Rectal smooth muscle tissue (tissue), 1 donor: ENCODE results near the gene CACNA2D3.

Experiments used
- H3K27ac ChIP-seq: one replicate; pipeline ENCODE4 v1.7.0; 2013; ENCODE audit warnings: low read depth, low read length, inconsistent platforms
- H3K27me3 ChIP-seq: one replicate; pipeline ENCODE4 v1.7.0; 2013; ENCODE audit warnings: low read length; ENCODE audit not compliant: control insufficient read depth, insufficient read depth
- H3K36me3 ChIP-seq: one replicate; pipeline ENCODE4 v1.7.0; 2013; ENCODE audit warnings: low read length; ENCODE audit not compliant: control insufficient read depth, insufficient read depth
- H3K4me1 ChIP-seq: one replicate; pipeline ENCODE4 v1.7.0; 2013; ENCODE audit warnings: low read length; ENCODE audit not compliant: control insufficient read depth, insufficient read depth
- H3K4me3 ChIP-seq: one replicate; pipeline ENCODE4 v1.7.0; 2013; ENCODE audit warnings: low read length
- H3K9ac ChIP-seq: one replicate; pipeline ENCODE4 v1.7.0; 2013; ENCODE audit warnings: low read length

Gene CACNA2D3

DNA sequence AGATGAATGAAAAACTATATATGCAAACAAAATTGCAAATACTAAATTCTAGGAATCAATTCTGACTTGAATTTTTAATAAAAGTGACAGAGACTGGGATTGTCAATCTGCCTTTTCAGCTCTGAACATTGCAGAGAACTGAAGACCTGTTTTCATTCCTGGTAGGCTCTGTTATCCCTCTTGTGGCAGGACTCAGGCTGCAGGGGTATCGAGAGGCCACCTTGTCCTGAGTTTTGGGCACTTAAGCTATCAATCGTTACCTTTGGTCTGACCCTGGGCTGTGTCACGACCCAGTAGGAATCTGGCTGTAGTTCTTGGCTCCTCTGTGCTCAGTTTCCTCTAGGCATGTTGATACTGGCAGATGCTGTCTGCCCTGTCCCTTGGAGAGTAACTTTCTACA is 238.0 kb downstream of the CACNA2D3 start:
- H3K9ac ChIP-seq: no peak overlapping the region
- no peaks in the 10 kb centered on the region for H3K36me3 ChIP-seq
- H3K4me3 ChIP-seq: no peak overlapping the region
- peaks cover 20% of the 10 kb centered on the region for H3K4me1 ChIP-seq
- H3K27me3 ChIP-seq: no peaks in the 10 kb centered on the region
- H3K27ac ChIP-seq: no peak overlapping the region

DNA sequence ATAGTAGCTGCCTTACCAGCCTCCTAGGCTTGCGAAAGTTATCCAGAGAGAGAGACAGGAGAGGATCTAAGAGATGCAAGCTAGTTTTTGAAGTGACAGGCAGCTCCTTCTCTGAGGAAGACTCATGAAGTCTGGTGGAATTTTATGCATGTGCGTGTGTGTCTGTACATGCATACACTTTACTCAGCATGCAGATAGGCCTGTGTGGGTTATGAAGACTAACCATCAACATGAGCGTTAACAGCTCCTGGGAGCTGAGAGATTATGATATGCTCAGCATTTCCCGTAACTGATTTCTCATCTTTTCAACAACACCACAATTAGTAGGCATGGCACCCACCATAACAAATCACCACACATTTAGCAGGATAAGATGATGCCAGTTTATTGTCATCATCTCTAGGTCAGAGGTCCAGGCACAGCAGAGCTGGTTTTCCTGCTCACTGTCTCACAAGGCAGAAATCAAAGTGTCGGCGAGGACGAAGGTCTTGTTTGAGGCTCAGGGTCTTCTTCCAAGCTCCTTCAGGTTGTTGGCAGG is 239.5 kb downstream of the CACNA2D3 start:
- Histone ChIP-seq H3K4me1 (peaks cover 13% of the 10 kb centered on the region), H3K36me3 (no peaks in the 10 kb centered on the region), H3K9ac (no peak overlapping the region), H3K27ac (no peak overlapping the region), H3K27me3 (no peaks in the 10 kb centered on the region), H3K4me3 (no peak overlapping the region)

DNA sequence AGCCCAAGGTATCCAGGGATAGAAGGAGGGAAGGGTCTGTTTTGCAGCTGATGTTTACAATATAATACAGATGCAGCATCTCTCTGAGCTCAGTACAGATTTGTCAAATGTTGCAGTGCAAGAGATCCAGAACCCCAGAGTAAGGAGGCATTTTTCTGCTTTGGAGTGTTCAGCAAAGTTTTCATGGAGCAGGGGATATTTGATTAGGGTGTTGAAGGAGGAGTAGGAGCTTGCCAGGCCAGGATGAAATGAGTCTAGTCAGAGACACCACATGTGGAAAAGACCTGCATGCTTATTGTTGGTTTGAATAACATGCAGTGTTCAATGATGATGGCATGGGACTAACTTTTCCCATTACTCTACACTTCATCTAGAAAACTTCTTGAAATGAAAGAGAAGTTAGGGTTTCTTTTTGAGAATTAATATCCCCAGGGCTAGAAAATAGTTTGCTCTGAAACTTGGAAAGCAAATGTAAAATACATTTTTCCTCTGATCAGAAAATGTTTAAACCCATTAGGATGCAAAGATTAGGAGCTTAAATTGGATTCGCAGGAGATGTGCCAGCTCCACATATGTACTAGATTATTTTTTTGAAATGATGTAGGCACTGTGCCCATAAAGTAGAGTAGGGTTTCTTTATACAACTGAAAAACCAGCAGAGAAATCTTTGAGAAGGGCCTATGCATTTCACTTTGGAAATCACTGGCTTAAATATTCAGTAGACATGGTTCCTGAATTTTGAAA is 243.8 kb downstream of the CACNA2D3 start:
- no peaks in the 10 kb centered on the region for H3K27me3 ChIP-seq
- H3K9ac ChIP-seq: no peak overlapping the region
- H3K36me3 ChIP-seq: no peaks in the 10 kb centered on the region
- no peak overlapping the region for H3K4me3 ChIP-seq
- no peak overlapping the region for H3K27ac ChIP-seq
- no peaks in the 10 kb centered on the region for H3K4me1 ChIP-seq

DNA sequence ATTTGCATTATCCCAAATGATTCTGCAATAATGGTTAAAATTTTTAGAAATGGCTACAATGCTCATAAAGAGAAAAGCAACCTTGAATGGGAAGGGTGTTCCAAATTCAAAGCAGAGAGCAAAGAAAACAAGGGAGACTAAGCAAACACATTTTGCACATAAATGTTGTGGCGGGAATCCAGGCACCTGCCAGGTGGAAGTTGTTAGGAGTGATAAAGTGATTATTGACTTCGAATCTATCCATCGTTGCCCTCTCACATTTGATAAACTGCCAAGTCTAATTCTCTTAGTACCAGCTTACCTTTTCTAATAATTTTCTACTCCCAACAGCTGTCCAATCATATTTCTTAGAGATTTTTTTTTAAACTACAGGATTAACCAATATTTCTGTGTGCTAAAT is 244.5 kb downstream of the CACNA2D3 start:
- no peaks in the 10 kb centered on the region for H3K4me1 ChIP-seq
- H3K27ac ChIP-seq: no peak overlapping the region
- no peak overlapping the region for H3K4me3 ChIP-seq
- H3K27me3 ChIP-seq: no peaks in the 10 kb centered on the region
- no peaks in the 10 kb centered on the region for H3K36me3 ChIP-seq
- no peak overlapping the region for H3K9ac ChIP-seq

DNA sequence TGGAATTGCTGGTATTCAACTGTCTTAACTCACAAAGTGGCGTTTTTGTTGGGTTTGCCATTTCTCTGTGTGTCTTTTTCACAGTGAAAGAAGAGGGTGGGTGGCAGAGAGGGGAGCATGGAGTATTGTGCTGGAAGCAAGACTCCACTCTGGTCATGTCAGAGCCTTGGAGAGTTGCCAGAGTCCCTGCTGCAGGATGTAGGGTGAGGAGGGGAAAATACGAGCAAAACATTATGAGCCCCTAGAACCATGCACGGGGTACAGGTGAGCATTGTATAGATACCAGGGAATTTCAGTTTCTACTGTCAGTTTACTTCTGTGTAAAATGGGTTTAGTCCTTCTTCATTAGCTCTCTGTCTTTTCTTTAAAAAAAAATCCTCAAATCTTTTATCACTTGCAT is 249.9 kb downstream of the CACNA2D3 start:
- Histone ChIP-seq H3K27me3 (no peaks in the 10 kb centered on the region), H3K27ac (no peak overlapping the region), H3K4me3 (no peak overlapping the region), H3K36me3 (no peaks in the 10 kb centered on the region), H3K9ac (no peak overlapping the region), H3K4me1 (no peaks in the 10 kb centered on the region)

DNA sequence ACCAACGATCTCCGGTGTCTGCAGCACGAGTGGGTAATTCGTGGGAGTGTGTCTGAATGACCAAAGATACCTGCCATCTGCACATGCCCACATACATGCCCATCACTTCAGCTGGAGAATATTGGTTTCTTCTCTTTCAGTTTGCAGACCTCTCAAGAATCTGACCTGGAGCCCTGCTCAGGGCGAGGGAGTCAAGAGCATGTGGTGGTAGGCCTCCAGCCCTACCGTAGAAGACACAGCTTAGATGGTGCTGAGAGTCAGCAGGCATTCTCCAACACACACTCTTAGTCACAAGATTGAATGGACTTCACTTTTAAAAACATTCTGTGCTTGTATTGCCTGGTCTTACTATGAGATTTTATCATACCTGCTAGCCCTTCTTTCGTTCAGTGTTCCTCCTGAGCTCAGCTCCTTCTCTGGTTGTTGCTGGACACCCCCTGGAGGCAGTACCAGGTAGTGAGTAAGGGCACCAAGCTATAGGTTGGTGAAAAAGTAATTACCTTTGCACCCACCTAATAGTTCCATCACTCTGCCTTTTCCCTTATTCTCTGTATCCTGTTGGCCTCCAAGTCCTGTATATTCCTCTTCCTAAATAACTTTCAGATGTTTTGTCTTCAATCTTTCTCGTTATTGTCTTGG is 252.0 kb downstream of the CACNA2D3 start:
- no peaks in the 10 kb centered on the region for H3K27me3 ChIP-seq
- no peak overlapping the region for H3K4me3 ChIP-seq
- no peaks in the 10 kb centered on the region for H3K36me3 ChIP-seq
- no peaks in the 10 kb centered on the region for H3K4me1 ChIP-seq
- H3K27ac ChIP-seq: no peak overlapping the region
- no peak overlapping the region for H3K9ac ChIP-seq

DNA sequence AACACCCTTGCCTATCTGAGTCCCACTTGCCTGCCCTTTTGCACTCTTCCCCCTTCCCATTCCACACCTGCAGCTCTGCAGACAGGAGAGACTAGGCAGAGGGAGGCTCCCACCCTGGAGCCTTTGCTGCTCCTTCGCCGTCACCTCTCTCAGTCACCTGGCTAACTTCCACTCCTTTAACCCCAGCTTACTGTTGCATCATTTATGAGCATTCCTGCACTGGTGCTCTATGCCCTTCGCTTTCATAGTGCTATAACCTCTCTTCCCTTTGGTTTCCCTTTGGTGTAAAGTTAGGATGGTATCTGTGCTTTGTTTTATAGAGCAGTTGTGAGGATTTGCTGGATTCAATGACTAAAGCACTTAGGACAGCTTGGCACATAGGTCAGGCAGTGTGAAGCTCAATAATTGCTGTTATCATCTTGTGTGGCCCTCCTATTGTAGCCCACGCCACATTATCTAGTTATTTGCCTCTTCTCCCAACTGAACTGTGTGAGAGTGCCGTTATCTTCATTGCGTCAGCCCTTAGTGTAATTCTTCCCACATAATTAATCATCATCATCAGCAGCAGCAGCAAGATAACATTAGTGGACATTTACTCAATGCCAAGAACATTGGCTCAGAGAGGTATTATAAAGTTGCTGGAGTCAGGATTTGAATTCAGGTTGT is 253.9 kb downstream of the CACNA2D3 start:
- no peaks in the 10 kb centered on the region for H3K36me3 ChIP-seq
- no peak overlapping the region for H3K9ac ChIP-seq
- no peak overlapping the region for H3K4me3 ChIP-seq
- H3K27me3 ChIP-seq: peaks cover 3% of the 10 kb centered on the region
- H3K27ac ChIP-seq: no peak overlapping the region
- no peaks in the 10 kb centered on the region for H3K4me1 ChIP-seq

DNA sequence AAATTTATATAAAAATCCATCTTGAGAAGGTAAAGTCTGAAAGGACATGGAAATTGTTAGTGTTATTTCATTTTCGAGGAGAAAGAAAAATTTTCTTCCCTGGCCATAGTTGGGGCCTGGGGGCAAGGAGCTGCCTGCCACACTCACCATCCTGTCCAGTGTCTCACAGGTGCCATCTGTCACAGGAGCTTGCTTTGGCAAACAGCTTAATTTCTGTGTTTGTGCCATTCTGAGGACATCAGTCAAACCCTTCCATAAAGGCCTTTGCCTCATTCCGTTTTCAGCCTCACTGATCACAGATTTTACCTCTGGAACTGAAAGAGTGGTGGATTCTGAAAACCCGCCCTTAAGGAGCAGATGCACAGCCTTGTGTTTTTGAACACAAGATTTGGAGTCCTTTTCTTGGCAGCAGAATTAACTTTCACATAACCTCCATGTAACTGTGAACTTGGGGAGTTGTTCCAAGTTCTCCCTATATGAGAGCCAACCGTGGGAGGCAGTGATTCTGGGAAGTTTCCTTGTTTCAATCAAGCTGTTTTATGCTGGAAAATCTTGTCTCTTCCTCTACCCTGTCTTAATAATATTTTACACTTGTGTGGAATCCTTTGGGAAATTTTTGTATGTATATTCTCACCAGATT is 254.7 kb downstream of the CACNA2D3 start:
- Histone ChIP-seq H3K9ac (no peak overlapping the region), H3K27ac (no peak overlapping the region), H3K4me1 (no peaks in the 10 kb centered on the region), H3K36me3 (no peaks in the 10 kb centered on the region), H3K4me3 (no peak overlapping the region), H3K27me3 (peaks cover 3% of the 10 kb centered on the region)

DNA sequence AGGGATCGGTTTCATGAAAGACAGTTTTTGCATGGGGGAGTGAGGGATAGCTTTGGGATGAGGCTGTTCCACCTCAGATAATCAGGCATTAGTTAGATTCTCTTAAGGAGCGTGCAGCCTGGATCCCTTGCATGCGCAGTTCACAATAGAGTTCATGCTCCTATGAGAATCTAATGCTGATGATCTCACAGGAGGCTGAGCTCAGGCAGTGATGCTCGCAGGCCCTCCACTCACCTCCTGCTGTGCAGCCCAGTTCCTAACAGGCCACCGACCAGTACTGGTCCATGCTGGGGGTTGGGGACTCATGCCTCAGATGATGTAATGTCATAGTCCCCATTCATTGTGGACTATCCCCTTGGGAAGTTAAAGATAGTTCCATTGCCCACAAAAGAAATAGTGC is 255.8 kb downstream of the CACNA2D3 start:
- H3K36me3 ChIP-seq: no peaks in the 10 kb centered on the region

DNA sequence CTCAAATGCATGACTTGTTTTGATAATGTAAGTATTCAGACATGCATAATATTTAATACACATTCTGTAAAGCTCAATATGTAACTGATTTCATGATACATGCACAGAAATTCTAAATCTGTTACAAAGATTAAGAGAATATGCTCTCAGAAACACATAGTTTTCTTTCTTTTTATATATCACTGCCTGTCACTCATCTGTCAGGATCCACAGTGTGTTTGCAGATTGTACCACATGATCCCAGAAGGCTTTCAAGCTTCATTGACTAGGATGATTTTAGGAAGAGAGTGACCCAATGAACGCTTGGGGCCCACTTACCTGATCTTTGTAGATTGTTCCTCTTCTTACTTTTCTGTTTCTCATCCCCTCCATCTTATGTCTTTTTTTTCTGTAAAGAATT is 261.9 kb downstream of the CACNA2D3 start:
- Histone ChIP-seq H3K4me1 (no peaks in the 10 kb centered on the region), H3K9ac (no peak overlapping the region), H3K36me3 (no peaks in the 10 kb centered on the region), H3K27me3 (peaks cover 3% of the 10 kb centered on the region), H3K27ac (no peak overlapping the region), H3K4me3 (no peak overlapping the region)

More for the DNA sequence above, 255.8 kb downstream of the CACNA2D3 start:
- no peak overlapping the region for H3K4me3 ChIP-seq
- no peaks in the 10 kb centered on the region for H3K4me1 ChIP-seq
- no peak overlapping the region for H3K9ac ChIP-seq
- no peak overlapping the region for H3K27ac ChIP-seq
- peaks cover 3% of the 10 kb centered on the region for H3K27me3 ChIP-seq

DNA sequence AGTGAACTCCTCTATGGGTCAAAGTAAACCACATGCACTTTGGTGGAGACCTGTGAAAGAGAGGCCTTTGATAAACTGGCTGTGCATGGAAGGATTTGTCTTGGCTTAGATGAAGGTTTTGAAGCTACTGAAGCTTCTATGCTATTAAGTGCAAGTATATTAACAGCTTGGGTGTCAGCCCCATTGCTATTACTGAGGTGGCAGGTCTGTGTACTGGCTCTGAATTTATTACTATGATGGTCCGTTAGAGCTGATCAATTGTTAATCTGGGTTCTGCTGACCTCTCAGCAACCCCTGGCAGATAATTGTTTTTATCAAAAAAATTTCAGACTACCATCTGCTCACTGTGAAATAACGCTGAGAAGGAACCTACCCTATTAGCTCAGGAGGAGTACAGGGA is 268.2 kb downstream of the CACNA2D3 start:
- Histone ChIP-seq H3K9ac (no peak overlapping the region), H3K4me1 (no peaks in the 10 kb centered on the region), H3K27me3 (no peaks in the 10 kb centered on the region), H3K36me3 (no peaks in the 10 kb centered on the region), H3K4me3 (no peak overlapping the region), H3K27ac (no peak overlapping the region)

DNA sequence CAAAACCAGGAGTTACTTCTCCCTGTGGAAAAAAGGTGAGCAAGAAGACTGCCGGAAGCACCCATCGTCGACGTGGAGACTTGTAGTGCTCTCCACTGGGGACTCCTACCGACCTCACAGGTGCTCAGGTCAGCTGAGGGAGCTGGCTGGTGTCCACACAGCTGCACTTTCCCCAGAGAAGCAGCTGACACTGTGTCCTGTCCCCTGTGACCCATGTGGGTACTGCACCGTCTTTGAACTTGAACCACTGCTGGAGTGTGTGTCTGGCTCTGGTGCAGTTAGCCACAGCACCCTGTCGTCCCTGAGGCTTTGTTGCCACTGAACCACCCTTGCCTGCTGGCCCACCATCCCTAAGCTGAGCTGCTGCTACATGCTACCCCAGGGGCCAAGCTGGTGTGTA is 270.8 kb downstream of the CACNA2D3 start:
- H3K27ac ChIP-seq: no peak overlapping the region
- H3K9ac ChIP-seq: no peak overlapping the region
- no peak overlapping the region for H3K4me3 ChIP-seq
- no peaks in the 10 kb centered on the region for H3K27me3 ChIP-seq
- H3K4me1 ChIP-seq: no peaks in the 10 kb centered on the region
- H3K36me3 ChIP-seq: no peaks in the 10 kb centered on the region
